HG03066 (cell line): ENCODE results near the gene CENPN.

Experiments used
- ATAC-seq: cut with Tn5 transposase; IDR thresholded peaks from one replicate; pipeline ENCODE4 v1.9.1; 2021; ENCODE audit warnings: low read depth; ENCODE audit not compliant: unreplicated experiment

The CENPN gene

DNA sequence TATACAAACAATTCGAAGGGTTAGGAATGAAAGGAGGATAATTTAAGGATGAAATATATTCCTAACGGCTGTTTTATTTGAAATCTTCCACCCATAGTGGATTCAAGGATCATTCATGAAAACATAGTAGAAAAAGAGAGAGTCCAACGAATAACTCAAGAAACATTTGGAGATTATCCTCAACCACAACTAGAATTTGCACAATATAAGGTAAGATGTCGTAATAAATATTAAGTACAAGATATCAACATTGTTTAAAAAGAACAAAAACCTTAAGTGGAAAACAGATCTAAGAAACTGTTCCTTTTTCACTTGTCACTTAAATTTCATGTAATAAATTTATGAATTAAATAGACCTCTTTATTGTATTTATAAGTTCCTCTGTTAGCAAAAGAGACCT, 19.4 kb downstream of the CENPN start:
- ATAC-seq, result no peak

DNA sequence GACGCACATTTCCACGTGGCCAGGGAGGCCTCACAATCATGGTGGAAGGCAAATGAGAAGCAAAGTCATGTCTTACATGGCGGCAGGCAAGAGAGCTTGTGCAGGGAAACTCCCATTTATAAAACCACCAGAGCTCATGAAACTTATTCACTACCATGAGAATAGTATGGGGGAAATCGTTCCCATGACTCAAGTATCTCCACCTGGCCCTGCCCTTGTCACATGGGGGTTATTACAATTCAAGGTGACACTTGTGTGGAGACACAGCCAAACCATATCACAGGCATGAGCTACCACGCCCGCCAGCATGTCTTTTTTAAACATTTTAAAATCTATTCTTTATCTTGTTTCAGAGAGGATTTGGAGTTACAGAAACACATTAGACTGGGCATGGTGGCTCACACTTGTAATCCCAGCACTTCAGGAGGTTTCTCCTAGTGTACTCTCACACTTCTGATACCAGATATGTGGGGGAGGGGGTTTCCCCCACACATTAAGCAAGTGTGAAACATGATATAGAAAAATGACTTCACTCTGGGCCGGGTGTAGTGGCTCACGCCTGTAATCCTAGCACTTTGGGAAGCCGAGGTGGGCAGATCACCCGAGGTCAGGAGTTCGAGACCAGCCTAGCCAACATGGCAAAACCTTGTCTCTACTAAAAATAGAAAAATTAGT, 23.1 kb downstream of the CENPN start:
- ATAC-seq, result no peak

DNA sequence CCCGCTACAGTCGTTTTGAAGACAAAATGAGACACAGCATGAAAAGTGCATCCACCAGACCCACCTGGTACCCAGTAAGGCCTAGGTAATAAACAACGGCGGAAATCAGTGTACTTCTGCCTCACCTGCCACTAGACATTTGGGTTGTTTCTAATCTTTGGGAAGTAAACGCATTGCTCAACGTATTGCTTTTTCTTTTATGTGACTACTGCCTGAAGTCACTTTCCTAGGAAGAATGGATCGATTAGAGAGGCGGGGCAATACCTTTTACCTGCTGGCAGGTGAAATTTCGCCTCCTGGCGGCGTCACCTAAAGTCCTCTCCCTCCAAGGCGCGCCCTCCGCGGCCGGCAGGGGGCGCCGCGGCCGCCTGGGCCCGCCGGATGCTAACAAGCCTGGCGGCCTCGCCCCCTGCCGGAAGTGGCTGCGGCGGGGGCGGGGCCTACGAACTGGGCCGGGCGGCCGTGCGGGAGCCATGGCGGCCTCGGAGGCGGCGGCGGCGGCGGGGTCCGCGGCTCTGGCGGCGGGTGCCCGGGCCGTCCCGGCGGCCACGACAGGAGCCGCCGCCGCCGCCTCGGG, 28.5 kb downstream of the CENPN start, which contains the start of gene ATMIN:
Gene ATMIN, plus strand, starts transcription at position 445 of the 577 bp plus-strand sequence. Its CDS starts 29 bp downstream, at position 474.
- peak; percentile 89 for ATAC-seq

DNA sequence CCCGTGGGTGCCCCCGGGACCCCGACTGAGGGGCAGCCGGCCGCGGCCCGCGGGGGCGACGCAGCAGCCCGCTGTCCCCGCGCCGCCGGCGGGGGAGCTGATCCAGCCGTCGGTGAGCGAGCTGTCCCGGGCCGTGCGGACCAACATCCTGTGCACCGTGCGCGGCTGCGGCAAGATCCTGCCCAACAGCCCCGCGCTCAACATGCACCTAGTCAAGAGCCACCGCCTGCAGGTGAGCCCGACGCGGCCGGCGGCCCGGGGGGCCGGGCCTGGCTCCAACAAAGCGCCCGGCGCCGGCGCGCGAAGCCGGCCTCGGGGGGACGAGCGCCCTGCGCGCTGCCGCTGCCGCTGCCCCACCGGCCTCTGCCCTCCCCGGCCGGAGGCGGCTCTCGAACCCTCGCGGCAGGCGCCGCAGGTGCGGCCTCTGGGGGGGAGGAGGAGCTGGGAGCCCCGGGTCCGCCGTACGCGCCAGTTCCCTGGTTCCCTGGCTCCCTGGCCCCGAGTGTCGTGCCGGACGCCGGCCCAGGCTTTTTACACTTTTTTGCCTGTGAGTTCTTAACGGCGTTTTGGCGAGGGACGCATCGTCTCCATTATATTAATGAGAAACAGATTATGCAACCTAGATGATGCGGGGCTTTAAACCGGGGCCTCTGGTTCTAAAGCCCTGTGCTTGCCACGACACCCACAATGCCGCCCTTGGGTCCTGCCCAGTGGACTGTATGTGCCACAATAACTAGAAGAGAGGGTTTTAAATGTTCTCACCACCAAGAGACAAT, 29.1 kb downstream of the CENPN start:
- peak; percentile 48 for ATAC-seq

DNA sequence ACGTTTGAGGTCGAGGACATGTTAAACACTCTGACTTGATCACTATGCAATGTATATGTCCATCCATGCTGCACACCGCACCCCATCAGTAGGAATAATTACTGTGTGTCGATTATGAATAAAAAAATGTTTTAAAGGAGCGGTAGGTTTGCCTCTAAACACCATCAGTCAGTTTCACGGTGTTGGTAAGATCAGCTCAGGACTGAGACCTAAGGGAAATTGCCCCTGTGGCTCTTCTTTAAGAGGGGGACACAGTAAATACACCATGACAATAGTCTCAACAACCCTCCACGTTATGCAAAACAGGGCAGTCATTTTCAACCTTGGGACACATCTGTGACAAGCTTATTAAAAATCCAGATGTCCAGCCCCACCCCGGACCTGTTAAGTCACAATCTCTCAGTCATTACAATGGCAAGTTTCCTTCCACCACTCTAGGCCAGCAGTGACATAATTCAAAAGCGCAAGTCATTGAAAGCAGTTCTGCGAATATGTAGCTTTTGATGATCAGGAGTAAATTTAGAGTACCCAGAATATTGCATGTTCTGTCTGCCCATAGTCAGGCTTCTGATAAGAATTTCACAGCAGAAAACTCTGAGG, 29.8 kb downstream of the CENPN start:
- ATAC-seq, result no peak

DNA sequence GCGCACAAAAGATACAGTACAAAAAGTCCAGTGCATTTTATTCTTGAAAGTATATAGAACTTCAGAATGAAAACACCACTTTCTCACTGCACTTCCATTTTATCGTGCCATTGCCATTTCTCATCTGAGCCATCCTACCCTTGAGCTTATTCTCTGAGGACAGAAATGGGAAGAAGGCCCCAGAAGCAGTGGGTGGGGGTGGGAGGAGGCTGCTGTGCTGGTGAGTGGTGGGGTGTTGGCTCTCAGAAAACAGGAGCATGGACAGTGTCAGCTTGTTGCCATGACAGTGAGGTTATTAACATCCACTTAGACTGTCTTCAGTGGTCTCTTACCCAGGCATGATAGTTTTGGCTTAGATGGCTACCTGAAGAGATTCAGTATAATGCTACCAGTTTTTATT, 33.1 kb downstream of the CENPN start:
- no peak for ATAC-seq

DNA sequence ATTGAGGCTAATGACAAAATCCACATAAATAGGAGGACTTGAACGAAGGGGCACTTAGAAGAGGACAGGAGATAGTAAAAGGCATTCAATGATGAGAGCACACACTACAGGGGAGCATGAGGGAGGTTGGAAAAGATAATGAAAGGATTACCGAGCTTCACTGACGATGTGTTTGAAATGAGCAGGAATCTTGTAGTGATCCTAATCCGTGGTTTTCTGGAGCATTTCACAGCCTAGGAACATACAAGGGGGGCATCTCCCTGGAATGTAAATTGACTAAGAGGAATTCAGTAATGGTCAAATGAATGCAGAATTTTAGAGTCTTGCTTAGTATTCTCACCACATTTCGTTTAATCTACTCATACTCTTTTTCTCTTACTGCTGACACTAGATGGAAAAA, 33.8 kb downstream of the CENPN start:
- ATAC-seq, result no peak

DNA sequence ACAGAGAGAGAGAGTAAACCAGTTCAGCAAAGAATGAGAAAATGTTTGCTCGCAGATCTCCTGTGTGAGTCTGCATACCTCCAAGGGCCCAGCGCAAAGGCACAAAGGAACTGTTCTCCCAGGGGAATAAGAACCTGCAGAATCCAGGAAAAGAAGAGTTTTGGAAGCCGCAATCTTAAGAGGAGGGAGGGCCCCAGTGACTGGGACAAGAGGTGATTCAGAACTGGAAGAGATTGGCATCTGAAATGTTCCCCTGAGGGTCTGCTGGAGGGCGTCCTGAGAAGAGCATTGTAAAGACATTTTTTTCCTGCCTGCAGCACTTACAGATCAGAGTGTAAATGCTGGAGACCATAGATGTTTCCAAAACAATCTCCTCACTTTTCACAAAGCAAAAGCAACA, 34.7 kb downstream of the CENPN start:
- ATAC-seq, result no peak

DNA sequence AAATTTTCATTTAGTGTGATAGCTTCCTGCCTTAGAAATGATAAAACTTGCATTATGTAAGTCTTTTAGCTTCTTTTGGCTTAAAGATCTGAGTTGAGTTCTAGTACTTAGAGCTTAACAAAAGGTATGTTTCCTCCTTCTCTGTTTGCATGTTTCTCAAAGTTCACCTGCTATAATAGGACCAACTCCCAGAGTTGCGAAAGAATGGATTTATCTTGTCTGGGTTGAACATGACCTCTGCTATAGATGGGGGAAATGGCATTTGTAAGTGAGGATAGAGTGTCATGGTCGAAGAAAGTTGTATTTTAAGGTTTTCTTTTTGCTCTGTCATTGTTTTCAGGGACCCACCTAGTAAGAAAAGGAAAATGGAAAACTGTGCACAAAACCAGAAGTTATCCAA, 35.8 kb downstream of the CENPN start:
- ATAC-seq, result no peak

DNA sequence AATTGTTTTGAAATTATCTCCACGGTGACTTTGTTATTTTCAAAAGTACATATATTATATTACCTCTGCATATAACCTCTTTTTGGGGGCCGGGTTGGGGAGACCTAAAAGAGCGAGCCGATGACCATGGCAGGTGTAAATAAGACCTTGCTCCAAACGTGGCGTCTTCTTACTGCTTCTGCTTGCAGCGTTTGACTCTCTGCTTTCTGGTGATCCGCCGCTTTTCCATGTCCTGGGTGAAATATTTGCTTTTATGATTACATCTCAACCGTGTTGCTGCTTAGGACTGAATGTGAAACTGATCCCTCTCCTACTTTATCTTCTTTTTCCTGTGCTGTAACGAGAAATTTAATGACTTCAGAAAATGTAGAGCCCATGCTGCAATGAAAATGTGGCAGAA, 46.7 kb downstream of the CENPN start:
- no peak for ATAC-seq

DNA sequence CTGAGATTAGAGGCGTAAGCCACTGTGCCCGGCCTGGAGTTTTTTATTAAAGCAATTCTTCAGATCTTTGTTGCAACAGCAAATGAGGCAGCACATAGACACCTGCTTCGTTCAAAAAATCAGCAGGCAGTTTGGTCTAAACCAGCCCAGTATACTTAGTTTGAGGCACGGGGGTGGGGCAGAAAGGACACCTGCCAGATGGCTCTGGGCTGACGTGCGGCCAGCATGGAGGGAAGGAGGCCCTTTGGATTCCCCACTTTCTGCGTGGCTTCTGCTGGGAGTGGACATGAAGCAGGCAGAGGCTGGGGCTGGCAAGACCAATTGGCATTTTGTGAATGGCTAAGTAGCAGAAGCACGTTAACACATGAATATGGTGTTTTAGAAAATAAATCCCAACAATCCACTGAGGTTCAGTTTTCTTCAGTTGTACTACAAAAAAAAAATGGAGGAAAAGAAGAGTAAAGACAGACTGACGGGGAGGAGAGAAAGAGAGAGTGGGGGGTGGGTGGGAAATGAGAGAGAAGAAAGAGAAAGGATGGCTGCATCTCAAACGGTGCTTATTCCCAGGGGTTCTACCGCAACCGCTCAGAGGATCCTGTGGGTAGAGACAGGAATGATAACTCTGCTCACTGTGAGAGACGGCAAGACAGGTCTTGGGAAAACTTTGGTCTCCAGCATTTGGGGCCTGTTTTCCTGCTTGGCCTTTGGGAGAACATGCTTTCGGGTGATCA, 53.7 kb downstream of the CENPN start:
- ATAC-seq, result no peak

DNA sequence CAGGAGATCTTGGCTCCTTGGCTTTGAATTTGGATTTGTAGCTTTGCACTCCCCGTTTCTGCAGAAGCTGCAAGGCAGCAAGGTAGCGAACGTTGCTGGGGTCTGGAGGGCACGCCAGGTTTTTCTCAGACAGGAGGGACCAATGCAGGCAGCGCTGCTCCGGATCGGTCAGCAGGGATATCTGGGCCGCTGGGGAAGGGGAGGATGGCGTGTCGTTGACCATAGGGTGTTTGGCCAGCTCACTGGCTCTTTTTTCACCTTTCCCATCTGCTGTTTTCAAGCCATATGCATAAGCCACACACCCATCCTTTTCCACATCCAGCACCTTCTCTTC, 54.3 kb downstream of the CENPN start:
- ATAC-seq, result no peak

DNA sequence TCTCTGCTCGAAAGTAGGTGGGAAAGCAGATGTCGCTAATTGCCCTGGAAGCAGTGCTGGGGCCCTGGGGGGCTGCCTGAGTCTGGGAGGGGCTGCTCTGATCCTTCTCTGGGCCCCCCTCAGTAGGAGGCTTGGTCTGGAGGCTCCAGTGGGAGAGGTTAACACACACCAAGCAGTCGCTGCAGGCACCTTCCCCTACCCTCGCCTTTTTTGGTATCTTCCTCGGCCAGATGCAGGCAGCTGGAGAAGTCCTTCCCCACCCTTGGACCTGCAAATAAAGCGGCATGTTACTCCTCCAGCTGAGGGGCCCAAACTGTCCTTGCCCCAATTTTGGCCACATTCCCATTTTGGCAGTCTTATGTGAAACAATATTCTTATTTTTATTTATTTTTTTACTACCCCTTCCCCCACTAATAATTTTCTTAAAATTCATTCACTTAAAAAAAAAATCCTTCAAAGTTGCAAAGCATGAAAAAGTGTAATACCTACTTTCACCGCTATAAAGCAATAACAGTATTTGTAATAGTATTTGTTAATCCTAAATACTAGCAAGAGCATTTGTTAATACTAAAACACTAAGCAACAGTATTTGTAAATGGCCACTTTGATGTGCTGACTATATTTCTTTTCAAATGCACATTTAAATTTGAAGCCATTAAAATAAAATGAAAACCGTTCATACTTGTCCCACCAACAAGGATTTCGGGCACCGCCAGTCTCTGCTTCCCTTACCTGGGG, 55.0 kb downstream of the CENPN start:
- no peak for ATAC-seq

DNA sequence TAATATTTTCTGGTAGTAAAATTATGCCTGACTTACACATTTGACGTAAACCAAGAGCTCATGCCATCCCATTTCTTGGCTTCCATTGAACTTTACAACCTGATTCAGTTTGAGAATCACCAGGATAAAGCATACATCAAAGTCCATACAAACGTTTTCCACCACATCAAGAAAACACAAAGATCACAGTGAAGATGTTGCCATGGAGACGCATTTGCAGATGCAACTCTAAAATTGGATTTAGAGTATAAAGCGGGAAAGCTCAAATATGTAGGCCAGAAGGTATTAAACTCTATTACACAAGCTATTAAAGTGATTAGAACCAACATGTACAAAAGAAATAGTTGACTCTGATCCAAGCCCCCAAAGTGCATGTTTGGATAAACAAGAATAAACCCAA, 59.7 kb downstream of the CENPN start:
- ATAC-seq, result no peak

DNA sequence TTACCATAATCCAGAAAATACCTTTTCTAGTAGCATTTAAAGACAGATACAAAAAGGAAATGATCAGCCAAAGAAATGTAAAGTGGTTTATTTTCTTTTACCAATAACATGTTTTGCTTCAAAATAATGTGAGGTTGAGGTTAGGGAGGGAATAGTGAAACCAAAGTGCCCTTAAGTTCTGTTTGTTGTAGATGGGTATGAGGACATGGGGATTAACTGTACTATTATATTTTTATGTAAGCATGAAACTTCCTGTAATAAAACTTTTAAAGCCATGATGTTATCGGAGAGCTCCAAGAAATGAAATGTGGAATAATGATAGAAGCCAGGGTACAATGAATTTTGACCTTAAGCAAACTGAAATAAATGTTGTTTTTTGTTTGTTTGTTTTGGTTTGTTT, 60.2 kb downstream of the CENPN start:
- no peak for ATAC-seq

DNA sequence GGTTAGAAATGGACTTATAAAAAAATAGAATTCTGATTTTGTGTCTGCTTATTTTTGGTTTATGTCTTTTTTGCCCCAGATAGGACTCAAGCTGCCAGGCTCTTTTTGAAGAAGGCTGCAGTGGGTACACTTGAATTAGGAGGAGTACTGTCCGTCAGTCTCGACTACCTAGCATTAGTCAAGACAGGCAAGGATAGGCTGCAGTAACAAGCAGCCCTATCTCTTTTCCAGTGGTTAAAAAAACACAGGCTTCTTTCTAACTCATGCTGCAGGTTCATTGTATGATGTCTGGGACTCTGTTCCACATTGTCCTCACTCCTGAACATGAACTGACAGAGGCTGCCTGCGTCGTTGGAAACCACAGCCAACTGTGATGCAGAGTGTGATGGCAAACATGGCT, 62.0 kb downstream of the CENPN start:
- no peak for ATAC-seq

DNA sequence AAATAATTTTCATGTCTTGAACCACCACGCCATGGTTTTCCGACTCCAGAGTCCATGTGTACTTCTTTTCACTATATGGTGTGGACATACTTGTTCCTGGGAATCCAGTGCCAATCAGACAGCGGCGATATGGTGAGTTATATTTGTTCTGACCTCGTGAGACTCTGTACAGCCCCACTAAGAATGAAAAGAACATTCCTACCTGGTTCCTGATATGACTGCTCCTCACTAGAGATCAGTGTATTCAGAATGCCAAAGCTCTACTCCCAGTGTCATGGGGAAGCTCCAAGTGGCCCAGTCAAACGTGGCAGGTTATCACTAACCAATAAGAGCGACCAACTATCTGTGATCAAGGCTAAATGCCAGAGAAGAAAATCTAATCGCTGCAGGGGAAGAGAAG, 64.0 kb downstream of the CENPN start:
- ATAC-seq, result no peak

DNA sequence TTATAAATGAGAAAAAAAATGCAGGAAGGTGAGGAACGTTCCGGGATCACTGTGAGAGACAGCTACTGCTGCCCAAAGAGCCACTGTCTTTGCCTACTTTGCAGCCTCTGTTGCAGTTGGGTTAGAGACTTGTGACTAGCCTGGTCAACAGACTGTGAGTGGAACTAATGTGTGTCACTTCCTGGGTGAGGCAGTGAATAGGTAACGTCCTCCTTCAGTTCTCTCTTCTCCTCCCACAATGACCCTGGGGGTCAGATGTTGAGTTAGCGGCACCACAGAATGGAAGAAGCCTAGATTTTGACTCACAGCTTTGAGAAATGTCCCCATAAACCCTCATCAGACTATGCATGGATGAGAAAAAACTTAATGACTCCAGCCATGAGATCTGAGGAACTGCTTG, 64.8 kb downstream of the CENPN start:
- no peak for ATAC-seq

DNA sequence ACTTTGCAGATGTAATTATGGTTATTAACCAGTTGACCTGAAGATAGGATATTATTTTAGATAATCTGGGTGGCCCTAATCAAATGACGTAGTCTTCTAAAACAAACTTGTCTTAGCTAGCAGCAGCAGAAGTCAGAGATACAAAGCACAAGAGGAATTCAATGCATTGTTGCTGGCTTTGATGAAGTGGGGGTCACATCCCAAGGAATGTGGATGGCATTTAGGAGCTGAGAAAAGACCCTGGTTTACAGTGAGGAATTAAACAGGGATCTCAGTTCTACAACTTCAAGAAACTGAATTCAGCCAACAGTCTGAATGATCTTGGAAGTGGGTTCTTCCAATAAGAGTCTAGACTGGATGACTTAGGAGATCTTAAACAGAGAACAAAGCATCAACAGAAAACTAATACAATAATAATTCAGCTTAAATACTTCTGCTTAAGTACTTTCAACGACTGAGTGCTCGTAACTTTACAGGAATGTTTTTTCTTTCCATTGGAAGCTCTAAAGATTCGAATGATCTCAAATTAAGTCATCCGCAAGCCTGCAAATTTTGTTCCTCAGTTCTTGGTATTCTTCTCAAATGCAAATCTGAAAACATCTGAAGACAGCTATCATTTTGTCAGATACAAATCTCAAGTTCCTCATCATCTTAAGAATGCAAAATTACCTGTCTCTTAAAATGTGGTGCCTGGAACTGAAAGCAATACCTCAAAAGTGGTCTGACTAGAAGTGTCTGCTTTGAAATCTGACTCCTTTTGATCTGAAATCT, 66.7 kb downstream of the CENPN start:
- ATAC-seq, result no peak
